H1 (cell line): ENCODE data around the gene UMODL1. TPM values are rescaled to one million over a fixed set of nuclear protein-coding genes. Genes with fewer than 3 reads are reported as not detected.

Source experiments
- CTCF ChIA-PET: fragments of 300-600 bp; sonication (Branson Sonifier 250); formaldehyde crosslinking; loops from one replicate; lab custom pipeline; 2021; ENCODE audit not compliant: partially characterized antibody; lab: Charles Lee
- POLR2A ChIA-PET: fragments of 300-600 bp; sonication (Branson Sonifier 250); formaldehyde crosslinking; loops from one replicate; lab custom pipeline; 2021; ENCODE audit warnings: inconsistent platforms; ENCODE audit not compliant: partially characterized antibody; lab: Charles Lee
- DNase-seq, 2 experiments: peaks; one replicate each; pipeline versions ENCODE4 v3.0.0 to v3.0.0-alpha.2; 2010 to 2022; ENCODE audit warnings: low spot score in 2 of 2, low read depth in 1 of 2, mixed read lengths in 1 of 2
- FAIRE-seq: peaks from 2 replicates; lab custom pipeline; 2011; peaks lifted over from hg19 to GRCh38; lab: Jason Lieb, UNC
- H2AFZ ChIP-seq: 2 replicates; pipeline ENCODE4 v1.8.1; 2012; ENCODE audit warnings: low read length, inconsistent platforms
- H2AK5ac ChIP-seq: 2 replicates; pipeline ENCODE4 v1.6.1; 2013; ENCODE audit warnings: low read depth, low read length
- H2BK120ac ChIP-seq: replicated peaks from 2 replicates; pipeline ENCODE3; 2013; ENCODE audit warnings: low read depth, low read length, inconsistent platforms
- H2BK12ac ChIP-seq: 2 replicates; pipeline ENCODE4 v1.6.1; 2013; ENCODE audit warnings: low read depth, low read length
- H2BK15ac ChIP-seq: 2 replicates; pipeline ENCODE4 v1.6.1; 2013; ENCODE audit warnings: low read length
- H2BK20ac ChIP-seq: 2 replicates; pipeline ENCODE4 v1.6.1; 2013; ENCODE audit warnings: low read length
- H2BK5ac ChIP-seq: 2 replicates; pipeline ENCODE4 v1.6.1; 2013; ENCODE audit warnings: low read depth, low read length
- H3K14ac ChIP-seq: 2 replicates; pipeline ENCODE4 v1.6.1; 2013; ENCODE audit warnings: inconsistent platforms; ENCODE audit not compliant: insufficient read length
- H3K18ac ChIP-seq: 2 replicates; pipeline ENCODE4 v1.6.1; 2013; ENCODE audit warnings: low read length; ENCODE audit errors: extremely low read depth
- H3K23ac ChIP-seq: 2 replicates; pipeline ENCODE4 v1.6.1; 2013; ENCODE audit warnings: inconsistent platforms; ENCODE audit not compliant: insufficient read length
- H3K23me2 ChIP-seq: 2 replicates; pipeline ENCODE4 v1.6.1; 2013; ENCODE audit warnings: low read depth, low read length
- H3K27ac ChIP-seq: 2 replicates; pipeline ENCODE4 v1.6.1; 2011; ENCODE audit warnings: low read depth, low read length, inconsistent platforms
- H3K27me3 ChIP-seq, 4 experiments: replicated peaks in 1 of 4; 1 replicate in 1 of 4; 2 replicates in 3 of 4; pipeline versions ENCODE4 v1.6.1 to v1.8.1; 2011 to 2013; ENCODE audit warnings: low read length in 3 of 4, mild to moderate bottlenecking in 3 of 4, inconsistent platforms in 2 of 4, mixed read lengths in 2 of 4, moderate library complexity in 1 of 4; ENCODE audit not compliant: control insufficient read depth in 3 of 4, insufficient read depth in 3 of 4; ENCODE audit errors: extremely low read depth in 1 of 4
- H3K36me3 ChIP-seq, 4 experiments: 2 replicates each; pipeline versions ENCODE4 v1.6.1 to v1.8.1; 2011 to 2013; ENCODE audit warnings: mild to moderate bottlenecking in 4 of 4, low read length in 3 of 4, moderate library complexity in 2 of 4, control low read depth in 1 of 4, inconsistent platforms in 1 of 4; ENCODE audit not compliant: insufficient read depth in 4 of 4, control insufficient read depth in 2 of 4
- H3K4ac ChIP-seq: replicated peaks from 2 replicates; pipeline ENCODE3; 2013; ENCODE audit warnings: low read length, low read depth, mixed read lengths, inconsistent platforms; ENCODE audit not compliant: insufficient read length
- H3K4me1 ChIP-seq, 4 experiments: replicated peaks in 1 of 4; 1 replicate in 1 of 4; 2 replicates in 3 of 4; pipeline versions ENCODE4 v1.6.1 to v1.8.1; 2011 to 2013; ENCODE audit warnings: low read length in 3 of 4, inconsistent platforms in 2 of 4, mixed read lengths in 1 of 4; ENCODE audit not compliant: insufficient read depth in 4 of 4, control insufficient read depth in 3 of 4
- H3K4me2 ChIP-seq, 2 experiments: 2 replicates each; pipeline versions ENCODE4 v1.6.1 to v1.8.1; 2011 to 2013; ENCODE audit warnings: low read depth in 2 of 2, low read length in 2 of 2, control low read depth in 1 of 2, inconsistent platforms in 1 of 2, mild to moderate bottlenecking in 1 of 2; ENCODE audit not compliant: insufficient read depth in 1 of 2
- H3K4me3 ChIP-seq, 4 experiments: fragments of 200-600, 300-600 bp in 1 of 4; sonication (generic), shearing (Covaris generic), sonication (Bioruptor Twin) in 1 of 4; 2 replicates each; pipeline versions ENCODE4 v1.5.1 to v1.8.1; 2011 to 2016; ENCODE audit warnings: low read length in 4 of 4, low read depth in 3 of 4, control low read depth in 2 of 4, inconsistent platforms in 2 of 4, mild to moderate bottlenecking in 2 of 4, mixed read lengths in 1 of 4, moderate library complexity in 1 of 4; ENCODE audit not compliant: insufficient read depth in 2 of 4; ENCODE audit errors: extremely low read depth in 1 of 4
- H3K56ac ChIP-seq: replicated peaks from 2 replicates; pipeline ENCODE3; 2013; ENCODE audit warnings: low read depth, mild to moderate bottlenecking, mixed read lengths, low read length, inconsistent platforms; ENCODE audit not compliant: insufficient read length
- H3K79me1 ChIP-seq: 2 replicates; pipeline ENCODE4 v1.6.1; 2013; ENCODE audit warnings: low read depth, low read length, control low read depth
- H3K79me2 ChIP-seq, 2 experiments: 2 replicates each; pipeline versions ENCODE4 v1.6.1 to v1.8.1; 2012 to 2013; ENCODE audit warnings: low read length in 2 of 2, mild to moderate bottlenecking in 2 of 2, inconsistent platforms in 1 of 2; ENCODE audit not compliant: insufficient read depth in 2 of 2, control insufficient read depth in 1 of 2
- H3K9ac ChIP-seq, 4 experiments: replicated peaks in 1 of 4; 1 replicate in 1 of 4; 2 replicates in 3 of 4; pipeline versions ENCODE4 v1.6.1 to v1.8.1; 2011 to 2013; ENCODE audit warnings: low read depth in 3 of 4, low read length in 3 of 4, control low read depth in 2 of 4, mild to moderate bottlenecking in 2 of 4, moderate library complexity in 2 of 4, inconsistent platforms in 1 of 4; ENCODE audit errors: extremely low read depth in 1 of 4
- H3K9me3 ChIP-seq, 2 experiments: 2 replicates each; pipeline versions ENCODE4 v1.6.1 to v1.8.1; 2012 to 2013; ENCODE audit warnings: mild to moderate bottlenecking in 2 of 2, moderate library complexity in 2 of 2, control low read depth in 1 of 2, inconsistent platforms in 1 of 2, low read depth in 1 of 2, low read length in 1 of 2, mixed read lengths in 1 of 2; ENCODE audit not compliant: insufficient read depth in 2 of 2
- H4K20me1 ChIP-seq, 2 experiments: replicated peaks in 1 of 2; 2 replicates each; pipeline versions ENCODE3 to v1.8.1; 2011 to 2013; ENCODE audit warnings: inconsistent platforms in 2 of 2, low read length in 2 of 2, mild to moderate bottlenecking in 1 of 2; ENCODE audit not compliant: insufficient read depth in 2 of 2, control insufficient read depth in 1 of 2
- H4K5ac ChIP-seq: 2 replicates; pipeline ENCODE4 v1.6.1; 2013; ENCODE audit warnings: low read length, low read depth, mixed read lengths, inconsistent platforms; ENCODE audit not compliant: insufficient read length
- H4K8ac ChIP-seq: 2 replicates; pipeline ENCODE4 v1.8.0; 2013; ENCODE audit warnings: mild to moderate bottlenecking, moderate library complexity, low read length, inconsistent platforms; ENCODE audit not compliant: insufficient read depth; ENCODE audit errors: extremely low read depth
- H4K91ac ChIP-seq: replicated peaks from 2 replicates; pipeline ENCODE3; 2013; ENCODE audit warnings: low read length, mixed read lengths, inconsistent platforms; ENCODE audit not compliant: insufficient read length
- GABPA ChIP-seq: IDR thresholded peaks from 2 replicates; pipeline ENCODE4 v1.6.1; 2011; ENCODE audit warnings: mild to moderate bottlenecking, low read length, moderate library complexity, borderline replicate concordance; ENCODE audit not compliant: insufficient read depth
- WGBS, 2 experiments: shearing (Covaris generic) in 1 of 2; methylation state at CpG; one replicate each; pipeline versions ENCODE4 v1.1.6 to v1.1.7; 2013 to 2015; ENCODE audit warnings: low lambda C conversion rate in 2 of 2, mixed read lengths in 2 of 2, inconsistent platforms in 1 of 2, low coverage in 1 of 2, missing lambda C conversion rate in 1 of 2; ENCODE audit not compliant: insufficient replicate concordance in 2 of 2, insufficient coverage in 1 of 2, insufficient read length in 1 of 2; ENCODE audit errors: extremely low coverage in 1 of 2, missing lambda C conversion rate in 1 of 2; 5-methylcytosine and 5-hydroxymethylcytosine counted together
- polyA plus RNA-seq, 7 experiments: library from polyadenylated mRNA; depleted of rRNA in 3 of 7; stranded (reverse) in 5 of 7; unstranded in 2 of 7; fragments of >200 nt in 5 of 7; fragments of 200-250 nt in 2 of 7; gene quantifications; 1 replicate in 5 of 7; 2 replicates in 1 of 7; 4 replicates in 1 of 7; pipeline versions ENCODE4 v1.2.1 to v1.2.3, GENCODE V29; 2011 to 2013; ENCODE audit warnings: missing spikeins in 2 of 7, mixed read lengths in 2 of 7
- total RNA-seq: library from RNA; stranded (reverse); fragmentation: NEBNext Ultra II Directional; extraction: Animal tissue kit (Norgen Biotek cat#: 25700); gene quantifications from 2 replicates; pipeline ENCODE4 v1.2.1, GENCODE V29; 2021
- TF ChIP-seq, protein P1 (sequence below): IDR thresholded peaks from 2 replicates; pipeline ENCODE4 v1.6.1; 2011; ENCODE audit warnings: low read length, improper control_type of control experiment

Gene UMODL1
- total and polyA plus RNA-seq, 2 of the 8 experiments (the other 6 are each of a cell fraction or from before 2014, with no cell fraction given) = not detected

DNA sequence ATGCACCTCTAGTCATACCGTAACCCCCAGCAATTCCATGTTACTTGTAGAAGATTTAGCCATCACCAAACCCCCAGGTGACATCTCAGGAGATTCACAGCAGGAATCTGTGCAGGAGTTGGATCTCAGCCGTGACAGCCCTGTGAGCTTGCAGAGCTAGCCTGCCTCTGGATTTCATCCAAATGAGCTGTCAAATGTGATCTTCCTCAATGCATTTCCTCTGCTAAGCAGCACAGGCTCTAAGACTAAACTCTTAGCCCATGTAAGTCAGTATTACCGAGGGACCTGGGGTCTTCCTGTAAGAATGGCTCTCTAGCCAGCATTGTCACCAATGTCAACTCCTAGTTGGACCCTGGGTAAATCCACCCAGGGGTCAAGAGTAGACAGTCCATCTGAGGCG is 41.7 kb downstream of the UMODL1 start:
- Histone ChIP-seq H3K4me3 (no peak overlapping the region), H3K36me3 (no peaks in the 10 kb centered on the region), H2BK12ac (no peak overlapping the region), H3K4ac (no peak overlapping the region), H3K23me2 (no peaks in the 10 kb centered on the region), H2BK20ac (no peak overlapping the region), H3K9me3 (no peaks in the 10 kb centered on the region), H3K4me1 (no peaks in the 10 kb centered on the region), H3K14ac (no peak overlapping the region), H3K79me2 (no peaks in the 10 kb centered on the region), H2AK5ac (no peak overlapping the region), H3K27me3 (no peaks in the 10 kb centered on the region), H3K9ac (no peak overlapping the region), H4K5ac (no peak overlapping the region), H4K91ac (no peak overlapping the region), H2AFZ (no peak overlapping the region), H2BK15ac (no peak overlapping the region), H4K20me1 (no peaks in the 10 kb centered on the region), H3K27ac (no peak overlapping the region), H4K8ac (no peak overlapping the region), H2BK120ac (no peak overlapping the region), H3K18ac (no peak overlapping the region), H3K4me2 (no peak overlapping the region), H3K56ac (no peak overlapping the region), H3K23ac (no peak overlapping the region), H2BK5ac (no peak overlapping the region), H3K79me1 (no peaks in the 10 kb centered on the region)
- ChIA-PET POLR2A (interaction anchor here (0.5 kb wide), 1 partner anchor 235 kb away, joined by 3 read pairs; no protein-coding TSS in a partner anchor), CTCF (interaction anchor here (0.6 to 2.3 kb wide), 7 partner anchors 9 to 500 kb away, joined by 3 to 8 read pairs (median 4); no protein-coding TSS in a partner anchor)
- WGBS, 2 experiments = 89% methylated on average over 4 of the region's 4 CpGs; no CpG with 5 or more reads in 1 of the 2 experiments
- TF ChIP-seq GABPA = no peak
- TF ChIP-seq, protein P1, sequence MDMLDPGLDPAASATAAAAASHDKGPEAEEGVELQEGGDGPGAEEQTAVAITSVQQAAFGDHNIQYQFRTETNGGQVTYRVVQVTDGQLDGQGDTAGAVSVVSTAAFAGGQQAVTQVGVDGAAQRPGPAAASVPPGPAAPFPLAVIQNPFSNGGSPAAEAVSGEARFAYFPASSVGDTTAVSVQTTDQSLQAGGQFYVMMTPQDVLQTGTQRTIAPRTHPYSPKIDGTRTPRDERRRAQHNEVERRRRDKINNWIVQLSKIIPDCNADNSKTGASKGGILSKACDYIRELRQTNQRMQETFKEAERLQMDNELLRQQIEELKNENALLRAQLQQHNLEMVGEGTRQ = no peak
- FAIRE-seq = no peak
- DNase-seq = no peak
